Fibroblast of lung (primary cell): ENCODE measurements around the gene GNA12. TPM values are rescaled to one million over a fixed set of nuclear protein-coding genes. Genes with fewer than 3 reads are reported as not detected.

Experiments used
- DNase-seq, 2 donors: peaks; one replicate each; pipeline versions ENCODE4 v3.0.0 to v3.0.0-alpha.2; 2010; ENCODE audit warnings: low read depth in 2 of 2
- H2AFZ ChIP-seq: 2 replicates; pipeline ENCODE4 v1.5.1; 2012; ENCODE audit warnings: low read length, control low read depth, inconsistent platforms
- H3K27ac ChIP-seq: 2 replicates; pipeline ENCODE4 v1.5.1; 2011; ENCODE audit warnings: low read length, control low read depth; ENCODE audit not compliant: insufficient read depth
- H3K27me3 ChIP-seq: 2 replicates; pipeline ENCODE4 v1.5.1; 2011; ENCODE audit warnings: mild to moderate bottlenecking, low read length; ENCODE audit not compliant: control insufficient read depth, insufficient read depth
- H3K36me3 ChIP-seq: 2 replicates; pipeline ENCODE4 v1.5.1; 2011; ENCODE audit warnings: low read length; ENCODE audit not compliant: control insufficient read depth, insufficient read depth
- H3K4me1 ChIP-seq: 2 replicates; pipeline ENCODE4 v1.5.1; 2011; ENCODE audit warnings: low read length; ENCODE audit not compliant: control insufficient read depth, insufficient read depth; ENCODE audit errors: extremely low read depth
- H3K4me2 ChIP-seq: 2 replicates; pipeline ENCODE4 v1.5.1; 2011; ENCODE audit warnings: low read length, control low read depth; ENCODE audit not compliant: insufficient read depth; ENCODE audit errors: extremely low read depth
- H3K4me3 ChIP-seq, 4 experiments: fragments of 200-600 bp in 1 of 4; sonication (generic) in 1 of 4; replicated peaks in 1 of 4; 2 replicates each; pipeline ENCODE4 v1.5.1; 2011 to 2016; ENCODE audit warnings: low read length in 4 of 4, low read depth in 3 of 4, mild to moderate bottlenecking in 3 of 4, control low read depth in 2 of 4, inconsistent platforms in 1 of 4, mixed read lengths in 1 of 4; ENCODE audit not compliant: insufficient read depth in 1 of 4; ENCODE audit errors: control extremely low read depth in 1 of 4
- H3K79me2 ChIP-seq: 2 replicates; pipeline ENCODE4 v1.5.1; 2012; ENCODE audit warnings: mild to moderate bottlenecking, low read length, inconsistent platforms; ENCODE audit not compliant: control insufficient read depth, insufficient read depth
- H3K9ac ChIP-seq: 2 replicates; pipeline ENCODE4 v1.5.1; 2011; ENCODE audit warnings: mild to moderate bottlenecking, low read length, control low read depth; ENCODE audit not compliant: insufficient read depth
- H3K9me3 ChIP-seq: 2 replicates; pipeline ENCODE4 v1.5.1; 2012; ENCODE audit warnings: low read depth, low read length; ENCODE audit not compliant: control insufficient read depth, insufficient read depth
- H4K20me1 ChIP-seq: 2 replicates; pipeline ENCODE4 v1.5.1; 2011; ENCODE audit warnings: low read length; ENCODE audit not compliant: control insufficient read depth, insufficient read depth; ENCODE audit errors: extremely low read depth
- EZH2 ChIP-seq: IDR thresholded peaks from 2 replicates; pipeline ENCODE4 v1.5.1; 2012; ENCODE audit warnings: low read length, control low read depth, mild to moderate bottlenecking; ENCODE audit errors: missing control alignments
- polyA plus RNA-seq, 2 donors: library from polyadenylated mRNA; depleted of rRNA in 1 of 2; stranded (reverse) in 1 of 2; unstranded in 1 of 2; fragments of >200 nt; gene quantifications; 2 replicates each; pipeline ENCODE4 v1.2.1, GENCODE V29; 2011 to 2012; ENCODE audit warnings: missing spikeins in 1 of 2
- total RNA-seq: library from RNA; depleted of rRNA; stranded (reverse); fragments of >200 nt; gene quantifications from 2 replicates; pipeline ENCODE4 v1.2.1, GENCODE V29; 2014
- TF ChIP-seq, protein P1 (sequence below), 2 donors: IDR thresholded peaks in 1 of 2; conservative IDR thresholded peaks in 1 of 2; 1 replicate in 1 of 2; 2 replicates in 1 of 2; pipeline ENCODE4 v1.5.1; 2011 to 2012; ENCODE audit warnings: low read length in 2 of 2, control low read depth in 1 of 2, inconsistent platforms in 1 of 2, low read depth in 1 of 2, mild to moderate bottlenecking in 1 of 2

Gene GNA12
- total and polyA plus RNA-seq, 2 donors (not counting 1 experiment from before 2014, with no cell fraction given) = 36.2 to 137 TPM

DNA sequence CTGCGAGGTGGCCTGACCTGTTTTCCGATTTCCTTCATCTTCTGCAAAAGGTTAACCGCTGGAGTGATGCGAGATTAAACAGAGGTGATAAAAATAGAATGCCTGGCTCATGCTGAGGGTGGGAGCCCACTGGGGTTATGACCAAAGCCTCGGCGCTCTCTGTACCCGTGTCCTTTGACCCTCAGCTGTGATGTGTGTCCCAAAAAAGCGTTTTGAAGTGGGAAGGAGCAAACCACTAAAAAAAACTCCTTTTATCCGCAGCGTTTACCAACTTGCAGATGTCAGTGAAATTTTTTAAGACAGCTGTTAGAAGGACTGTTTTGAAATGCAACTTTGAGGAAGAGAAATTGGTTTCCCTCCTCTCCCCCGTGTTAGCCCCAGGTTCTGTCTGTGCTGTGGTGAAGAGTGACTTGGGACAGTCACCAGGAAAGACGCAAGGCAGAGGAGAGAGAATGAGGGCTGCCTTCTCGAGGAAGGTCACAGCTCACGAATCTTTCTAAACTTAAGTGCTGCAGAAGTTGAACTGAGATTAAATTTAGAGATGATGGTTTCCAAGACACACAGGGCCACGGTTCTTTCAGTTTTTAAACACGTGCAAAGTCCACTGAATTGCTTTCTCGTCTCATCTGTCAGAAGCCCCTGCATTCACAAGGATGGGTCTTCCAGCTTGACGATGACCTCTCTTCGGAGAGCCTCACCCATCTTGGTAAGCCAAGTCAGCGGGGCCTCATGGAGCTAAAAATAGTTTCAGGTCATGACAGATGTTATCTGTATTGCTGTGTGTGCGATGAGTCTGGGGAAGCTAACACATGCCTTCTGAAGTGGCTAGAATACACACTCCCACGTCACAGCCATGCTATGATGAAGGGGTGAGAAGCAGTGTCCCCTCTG is 128.5 kb downstream of the GNA12 start:
- peak in 1 of 2 donors; percentile 26 for DNase-seq
- no peak overlapping the region for H3K4me2 ChIP-seq
- TF ChIP-seq, protein P1, sequence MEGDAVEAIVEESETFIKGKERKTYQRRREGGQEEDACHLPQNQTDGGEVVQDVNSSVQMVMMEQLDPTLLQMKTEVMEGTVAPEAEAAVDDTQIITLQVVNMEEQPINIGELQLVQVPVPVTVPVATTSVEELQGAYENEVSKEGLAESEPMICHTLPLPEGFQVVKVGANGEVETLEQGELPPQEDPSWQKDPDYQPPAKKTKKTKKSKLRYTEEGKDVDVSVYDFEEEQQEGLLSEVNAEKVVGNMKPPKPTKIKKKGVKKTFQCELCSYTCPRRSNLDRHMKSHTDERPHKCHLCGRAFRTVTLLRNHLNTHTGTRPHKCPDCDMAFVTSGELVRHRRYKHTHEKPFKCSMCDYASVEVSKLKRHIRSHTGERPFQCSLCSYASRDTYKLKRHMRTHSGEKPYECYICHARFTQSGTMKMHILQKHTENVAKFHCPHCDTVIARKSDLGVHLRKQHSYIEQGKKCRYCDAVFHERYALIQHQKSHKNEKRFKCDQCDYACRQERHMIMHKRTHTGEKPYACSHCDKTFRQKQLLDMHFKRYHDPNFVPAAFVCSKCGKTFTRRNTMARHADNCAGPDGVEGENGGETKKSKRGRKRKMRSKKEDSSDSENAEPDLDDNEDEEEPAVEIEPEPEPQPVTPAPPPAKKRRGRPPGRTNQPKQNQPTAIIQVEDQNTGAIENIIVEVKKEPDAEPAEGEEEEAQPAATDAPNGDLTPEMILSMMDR (conservative IDR thresholded peaks at IDR 0.05 in 1 of 2, IDR thresholded peaks at IDR 0.05 in 1 of 2; ENCODE audit: low read depth in 1 of 2, low read length in 2 of 2) = no peak
- no peak for TF ChIP-seq EZH2
- no peaks in the 10 kb centered on the region for H3K79me2 ChIP-seq
- H3K9me3 ChIP-seq = no peaks in the 10 kb centered on the region
- no peak overlapping the region for H3K27ac ChIP-seq
- H3K27me3 ChIP-seq = no peaks in the 10 kb centered on the region
- H3K4me1 ChIP-seq = peaks cover 22% of the 10 kb centered on the region
- peaks cover 4% of the 10 kb centered on the region for H3K36me3 ChIP-seq
- H4K20me1 ChIP-seq = no peaks in the 10 kb centered on the region
- no peak overlapping the region for H3K9ac ChIP-seq
- no peak overlapping the region for H3K4me3 ChIP-seq
- H2AFZ ChIP-seq = no peak overlapping the region

DNA sequence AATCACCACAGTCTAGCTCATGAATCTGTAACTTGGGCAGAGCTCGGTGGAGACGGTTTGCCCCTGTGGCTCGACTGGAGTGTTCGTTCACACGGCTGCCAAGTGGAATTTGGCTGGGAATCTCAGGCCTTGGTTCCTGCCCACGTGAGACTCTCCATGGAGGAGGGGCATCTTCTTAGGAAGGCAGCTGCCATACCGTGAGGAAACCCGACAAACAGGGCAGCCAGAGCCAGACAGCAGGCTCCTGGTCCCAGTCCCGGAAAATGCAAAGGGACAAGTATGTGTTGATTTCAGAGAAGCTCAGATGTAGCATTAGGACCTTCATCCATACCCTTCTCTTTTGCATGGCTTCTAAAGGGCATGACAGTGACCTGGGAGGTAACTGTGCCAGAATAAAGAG is 129.5 kb downstream of the GNA12 start:
- TF ChIP-seq, protein P1 (conservative IDR thresholded peaks at IDR 0.05 in 1 of 2, IDR thresholded peaks at IDR 0.05 in 1 of 2; ENCODE audit: low read depth in 1 of 2, low read length in 2 of 2) = no peak
- no peak for TF ChIP-seq EZH2
- Histone ChIP-seq H3K79me2 (no peaks in the 10 kb centered on the region), H3K4me1 (peaks cover 22% of the 10 kb centered on the region), H3K27ac (no peak overlapping the region), H3K36me3 (peaks cover 4% of the 10 kb centered on the region), H4K20me1 (no peaks in the 10 kb centered on the region), H3K27me3 (no peaks in the 10 kb centered on the region), H3K9me3 (no peaks in the 10 kb centered on the region), H3K4me3 (no peak overlapping the region), H3K9ac (no peak overlapping the region), H2AFZ (no peak overlapping the region), H3K4me2 (no peak overlapping the region)
- no peak for DNase-seq

DNA sequence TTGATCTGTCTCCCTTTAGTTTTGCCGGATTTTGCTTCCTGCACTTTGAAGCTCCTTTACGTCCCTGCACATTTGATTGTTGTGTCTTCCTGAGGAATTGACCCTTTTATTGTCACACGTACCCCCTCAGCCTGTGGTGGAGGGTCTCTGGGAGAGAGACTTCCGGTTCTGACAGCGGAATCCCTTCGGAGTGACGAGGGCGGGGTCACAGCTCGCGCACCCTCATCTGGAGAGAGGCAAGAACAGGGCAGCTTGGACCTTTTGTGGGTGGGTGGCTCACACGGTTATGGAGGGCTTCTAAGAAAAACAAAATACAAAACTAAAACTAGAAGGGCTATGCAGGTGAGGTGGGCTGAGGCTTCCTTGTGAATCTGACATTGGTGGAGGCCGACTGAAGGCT is 130.1 kb downstream of the GNA12 start:
- peaks cover 4% of the 10 kb centered on the region for H3K36me3 ChIP-seq
- H4K20me1 ChIP-seq = no peaks in the 10 kb centered on the region
- H3K79me2 ChIP-seq = no peaks in the 10 kb centered on the region
- DNase-seq = no peak
- no peak overlapping the region for H3K4me3 ChIP-seq
- peaks cover 22% of the 10 kb centered on the region for H3K4me1 ChIP-seq
- no peak for TF ChIP-seq EZH2
- TF ChIP-seq, protein P1 (conservative IDR thresholded peaks at IDR 0.05 in 1 of 2, IDR thresholded peaks at IDR 0.05 in 1 of 2; ENCODE audit: low read depth in 1 of 2, low read length in 2 of 2) = no peak
- no peak overlapping the region for H2AFZ ChIP-seq
- H3K9me3 ChIP-seq = no peaks in the 10 kb centered on the region
- H3K27me3 ChIP-seq = no peaks in the 10 kb centered on the region
- H3K27ac ChIP-seq = no peak overlapping the region
- no peak overlapping the region for H3K9ac ChIP-seq
- H3K4me2 ChIP-seq = no peak overlapping the region
